Gastrocnemius medialis (tissue), 4 donors: ENCODE data around the gene DOP1B. TPM values are rescaled to one million over a fixed set of nuclear protein-coding genes. Genes with fewer than 3 reads are reported as not detected.

Experiments used
- ATAC-seq, 2 donors: fragments of 150-250 bp; one replicate each; pipeline ENCODE4 v1.9.1; 2016
- DNase-seq, 2 donors: peaks; one replicate each; pipeline ENCODE4 v3.0.0-alpha.2; 2019
- H3K27ac ChIP-seq, 4 donors: fragments of 200-600 bp; sonication (generic); 1 replicate in 1 of 4; 2 replicates in 3 of 4; pipeline ENCODE4 v1.5.1; 2016 to 2018; ENCODE audit warnings: mild to moderate bottlenecking in 2 of 4, moderate library complexity in 1 of 4
- H3K27me3 ChIP-seq, 3 donors: fragments of 200-600 bp; sonication (generic) in 2 of 3; 1 replicate in 1 of 3; 2 replicates in 2 of 3; pipeline versions ENCODE4 v1.5.1 to v1.6.0; 2016 to 2019; ENCODE audit warnings: mild to moderate bottlenecking in 1 of 3, moderate library complexity in 1 of 3
- H3K36me3 ChIP-seq, 2 donors: fragments of 200-600 bp; sonication (generic) in 1 of 2; one replicate each; pipeline ENCODE4 v1.5.1; 2017 to 2018
- H3K4me1 ChIP-seq, 2 donors: fragments of 200-600 bp; sonication (generic) in 1 of 2; one replicate each; pipeline ENCODE4 v1.5.1; 2016 to 2017; ENCODE audit warnings: mild to moderate bottlenecking in 2 of 2
- H3K4me3 ChIP-seq, 4 donors: fragments of 200-600 bp; sonication (generic) in 3 of 4; 1 replicate in 1 of 4; 2 replicates in 3 of 4; pipeline ENCODE4 v1.5.1; 2016 to 2019; ENCODE audit warnings: mild to moderate bottlenecking in 2 of 4
- H3K9me3 ChIP-seq, 3 donors: fragments of 200-600 bp; sonication (generic) in 2 of 3; 1 replicate in 1 of 3; 2 replicates in 2 of 3; pipeline ENCODE4 v1.5.1; 2016 to 2019
- CTCF ChIP-seq, 5 experiments: fragments of 450-650 bp in 3 of 5; fragments of 200-600 bp in 2 of 5; sonication (generic) in 2 of 5; IDR thresholded peaks in 4 of 5; conservative IDR thresholded peaks in 1 of 5; 1 replicate in 4 of 5; 2 replicates in 1 of 5; pipeline ENCODE4 v1.5.1; 2016 to 2019; ENCODE audit warnings: antibody characterized with exemption in 5 of 5, mild to moderate bottlenecking in 3 of 5, moderate library complexity in 3 of 5
- POLR2A ChIP-seq, 2 donors: fragments of 450-650 bp; IDR thresholded peaks; one replicate each; pipeline ENCODE4 v1.6.1; 2017; ENCODE audit warnings: antibody characterized with exemption in 2 of 2, mild to moderate bottlenecking in 2 of 2, moderate library complexity in 2 of 2
- in situ Hi-C, 4 donors: fragments of 200-750 bp; cut with MboI; loops; one replicate each; pipeline versions ENCODE4 v1.15.0 to v1.8.0; 2017; ENCODE audit warnings: low sequenced_read_pairs in 4 of 4
- intact Hi-C: fragments of 100-400 bp; cut with DNase I; formaldehyde crosslinking; loops from one replicate; pipeline ENCODE4 v1.15.1; 2023; ENCODE audit warnings: low total_unique reads
- total RNA-seq, 4 donors: library from RNA; depleted of rRNA; stranded (reverse); fragments of >200 nt; gene quantifications; one replicate each; pipeline versions ENCODE4 v1.1.0 to v1.2.3, GENCODE V29; 2016

DOP1B gene
- 10 to 100 TPM; 10.4 to 16.5 (median 13.5) TPM for total RNA-seq

- ATAC-seq: peak; percentile 34 to 38
- in situ Hi-C loops (loop anchor here in 1 of 4 donors (10.0 kb wide), 1 partner anchor 168 kb away; the partner anchor contains the start of gene MORC3), intact Hi-C loops (loop anchor here (1.0 to 2.0 kb wide), 4 partner anchors 32 to 163 kb away; partner anchors contain the start of gene MORC3)
- TF ChIP-seq POLR2A (IDR thresholded peaks at IDR 0.05) (peak; percentile 53 to 67), CTCF (IDR thresholded peaks at IDR 0.05 in 4 of 5, conservative IDR thresholded peaks at IDR 0.05 in 1 of 5) (no peak)
- Histone ChIP-seq H3K27ac (peak within 1 kb of the TSS; percentile 87 to 96 (median 91)), H3K36me3 (no peaks in the 10 kb centered on the region), H3K4me1 (peaks cover 15 to 17% of the 10 kb centered on the region in 2 donors), H3K27me3 (no peaks in the 10 kb centered on the region), H3K9me3 (no peaks in the 10 kb centered on the region), H3K4me3 (peak within 1 kb of the TSS; percentile 73 to 99 (median 82))
- DNase-seq: no peak
These were observed at the start of gene DOP1B for GRCh38 chr21:36156815-36157670. Gene DOP1B (plus strand): TSS chr21:36156824. CDS start chr21:36164734, 7,910 bp downstream.

- Histone ChIP-seq H3K27ac (no peak overlapping the region), H3K9me3 (no peaks in the 10 kb centered on the region), H3K27me3 (no peaks in the 10 kb centered on the region), H3K4me1 (peaks cover 4 to 5% of the 10 kb centered on the region in 2 donors), H3K4me3 (no peak overlapping the region), H3K36me3 (no peaks in the 10 kb centered on the region)
- DNase-seq (no peak), ATAC-seq (no peak)
- TF ChIP-seq POLR2A (IDR thresholded peaks at IDR 0.05) (no peak), CTCF (IDR thresholded peaks at IDR 0.05 in 4 of 5, conservative IDR thresholded peaks at IDR 0.05 in 1 of 5) (no peak)
- in situ Hi-C loops (no loop called here), intact Hi-C loops (loop anchor here (5.0 kb wide), 1 partner anchor 38 kb away; the partner anchor contains the start of gene CBR1)
These were observed 46.8 kb upstream of the DOP1B start for GRCh38 chr21:36109868-36110267.

- Histone ChIP-seq H3K9me3 (no peaks in the 10 kb centered on the region), H3K4me3 (no peak overlapping the region), H3K4me1 (peaks cover 4 to 5% of the 10 kb centered on the region in 2 donors), H3K27me3 (no peaks in the 10 kb centered on the region), H3K36me3 (no peaks in the 10 kb centered on the region), H3K27ac (no peak overlapping the region)
- no peak for ATAC-seq
- TF ChIP-seq CTCF (IDR thresholded peaks at IDR 0.05 in 4 of 5, conservative IDR thresholded peaks at IDR 0.05 in 1 of 5) (no peak), POLR2A (IDR thresholded peaks at IDR 0.05) (no peak)
- in situ Hi-C loops: no loop called here
- DNase-seq: no peak
- intact Hi-C loops: loop anchor here (5.0 kb wide), 1 partner anchor 39 kb away; the partner anchor contains the start of gene CBR1
These were observed 45.4 kb upstream of the DOP1B start for GRCh38 chr21:36111238-36111637.

- peak overlapping the region in 1 of 4 donors; percentile 65 for H3K27ac ChIP-seq
- H3K4me3 ChIP-seq: peak overlapping the region in 1 of 4 donors; percentile 55
- TF ChIP-seq POLR2A (IDR thresholded peaks at IDR 0.05) (no peak), CTCF (IDR thresholded peaks at IDR 0.05 in 4 of 5, conservative IDR thresholded peaks at IDR 0.05 in 1 of 5) (no peak)
- no peaks in the 10 kb centered on the region for H3K9me3 ChIP-seq
- intact Hi-C loops (loop anchor here (5.0 kb wide), 1 partner anchor 42 kb away; the partner anchor contains the start of gene CBR1), in situ Hi-C loops (no loop called here)
- ATAC-seq (no peak), DNase-seq (no peak)
- no peaks in the 10 kb centered on the region for H3K36me3 ChIP-seq
- no peaks in the 10 kb centered on the region for H3K27me3 ChIP-seq
- H3K4me1 ChIP-seq: peaks cover 4 to 5% of the 10 kb centered on the region in 2 donors
These were observed 42.8 kb upstream of the DOP1B start for GRCh38 chr21:36113647-36114428.
